ENCODE results near the gene FGF18. TPM values are rescaled to one million over a fixed set of nuclear protein-coding genes. Genes with fewer than 3 reads are reported as not detected.

The FGF18 gene
- polyA plus RNA-seq, 3 donors = not detected

GRCh38 chr5:171469326-171469725 lies 49.9 kb downstream of the FGF18 start:
- H3K4me1 Mint-ChIP-seq = no peaks in the 10 kb centered on the region
- no peaks in the 10 kb centered on the region for H3K36me3 Mint-ChIP-seq
- no peak overlapping the region for H3K4me2 ChIP-seq (replicated peaks; ENCODE audit: extremely low read depth, low read length, poor library complexity, severe bottlenecking)
- no peak for DNase-seq
- H3K27ac Mint-ChIP-seq = no peak overlapping the region
- no peak overlapping the region for H3K9ac ChIP-seq (ENCODE audit: insufficient read depth, low read length, poor library complexity, severe bottlenecking)
- no peak overlapping the region for H3K27ac ChIP-seq (ENCODE audit: low read depth in 1 of 2, low read length in 2 of 2)
- H3K4me3 Mint-ChIP-seq = no peak overlapping the region
- no peaks in the 10 kb centered on the region for H3K79me2 ChIP-seq (ENCODE audit: insufficient read depth, low read length)
- no peaks in the 10 kb centered on the region for H3K27me3 ChIP-seq (ENCODE audit: control insufficient read depth in 2 of 2, insufficient read depth in 2 of 2, low read length in 2 of 2)
- intact Hi-C loops (cut with micrococcal nuclease) = no loop called here
- no peaks in the 10 kb centered on the region for H3K9me3 ChIP-seq (replicated peaks in 1 of 2; ENCODE audit: control insufficient read depth in 1 of 2, insufficient read depth in 1 of 2, low read length in 2 of 2)
- peaks cover 1 to 7% (median 5%) of the 10 kb centered on the region in 3 donors for H3K27me3 Mint-ChIP-seq (ENCODE audit: low read depth in 3 of 3)
- H2AFZ ChIP-seq (ENCODE audit: insufficient read depth, low read depth, low read length, poor library complexity, severe bottlenecking) = no peak overlapping the region
- H3K4me3 ChIP-seq (replicated peaks in 1 of 3; ENCODE audit: low read depth in 2 of 3, low read length in 3 of 3) = no peak overlapping the region
- no peak for TF ChIP-seq CTCF (IDR thresholded peaks at IDR 0.05)
- H3K36me3 ChIP-seq (replicated peaks in 1 of 2; ENCODE audit: control insufficient read depth in 1 of 2, insufficient read depth in 2 of 2, low read length in 2 of 2) = no peaks in the 10 kb centered on the region
- WGBS (ENCODE audit: insufficient coverage) = 92% methylated on average over 2 of the region's 4 CpGs
- peaks cover 0 to 5% (median 1%) of the 10 kb centered on the region in 7 donors for H3K9me3 Mint-ChIP-seq
- no peaks in the 10 kb centered on the region for H3K4me1 ChIP-seq (ENCODE audit: control insufficient read depth in 1 of 2, insufficient read depth in 2 of 2, low read length in 2 of 2)
- no peaks in the 10 kb centered on the region for H4K20me1 ChIP-seq (ENCODE audit: insufficient read depth, low read length)

GRCh38 chr5:171470420-171470819 lies 51.0 kb downstream of the FGF18 start:
- Histone ChIP-seq H3K27me3 (ENCODE audit: control insufficient read depth in 2 of 2, insufficient read depth in 2 of 2, low read length in 2 of 2) (no peaks in the 10 kb centered on the region), H3K4me2 (replicated peaks; ENCODE audit: extremely low read depth, low read length, poor library complexity, severe bottlenecking) (no peak overlapping the region), H3K9me3 (replicated peaks in 1 of 2; ENCODE audit: control insufficient read depth in 1 of 2, insufficient read depth in 1 of 2, low read length in 2 of 2) (no peaks in the 10 kb centered on the region), H3K4me3 (replicated peaks in 1 of 3; ENCODE audit: low read depth in 2 of 3, low read length in 3 of 3) (no peak overlapping the region), H3K79me2 (ENCODE audit: insufficient read depth, low read length) (no peaks in the 10 kb centered on the region), H3K36me3 (replicated peaks in 1 of 2; ENCODE audit: control insufficient read depth in 1 of 2, insufficient read depth in 2 of 2, low read length in 2 of 2) (no peaks in the 10 kb centered on the region), H3K27ac (ENCODE audit: low read depth in 1 of 2, low read length in 2 of 2) (no peak overlapping the region), H4K20me1 (ENCODE audit: insufficient read depth, low read length) (no peaks in the 10 kb centered on the region), H3K4me1 (ENCODE audit: control insufficient read depth in 1 of 2, insufficient read depth in 2 of 2, low read length in 2 of 2) (no peaks in the 10 kb centered on the region), H3K9ac (ENCODE audit: insufficient read depth, low read length, poor library complexity, severe bottlenecking) (no peak overlapping the region), H2AFZ (ENCODE audit: insufficient read depth, low read depth, low read length, poor library complexity, severe bottlenecking) (no peak overlapping the region)
- Mint-ChIP-seq H3K9me3 (peaks cover 0 to 5% (median 1%) of the 10 kb centered on the region in 7 donors), H3K27me3 (ENCODE audit: low read depth in 3 of 3) (peaks cover 0 to 5% (median 5%) of the 10 kb centered on the region in 3 donors), H3K4me1 (no peaks in the 10 kb centered on the region), H3K36me3 (no peaks in the 10 kb centered on the region), H3K27ac (no peak overlapping the region), H3K4me3 (no peak overlapping the region)
- no peak for TF ChIP-seq CTCF (IDR thresholded peaks at IDR 0.05)
- intact Hi-C loops (cut with micrococcal nuclease) = no loop called here
- no peak for DNase-seq
- WGBS (ENCODE audit: insufficient coverage) = 93% methylated on average over 14 of the region's 15 CpGs
